Keratinocyte (primary cell): ENCODE data around the gene RBM44. TPM values are rescaled to one million over a fixed set of nuclear protein-coding genes. Genes with fewer than 3 reads are reported as not detected.
"Not testable (repeated sequence)": the region's sequence is repeated elsewhere in the genome, so short reads cannot be mapped to it uniquely, and the experiment has no call there.

Experiments
- DNase-seq: peaks from one replicate; pipeline ENCODE4 v3.0.0-alpha.2; 2011; ENCODE audit warnings: low read depth, missing footprints, low spot score
- FAIRE-seq: peaks from 2 replicates; lab custom pipeline; 2011; peaks lifted over from hg19 to GRCh38; lab: Jason Lieb, UNC
- H2AFZ ChIP-seq: 2 replicates; pipeline ENCODE4 v1.6.0; 2012; ENCODE audit warnings: low read length, control low read depth, inconsistent platforms; ENCODE audit not compliant: control insufficient read depth
- H3K27ac ChIP-seq: 2 replicates; pipeline ENCODE4 v1.5.1; 2011; ENCODE audit warnings: low read length; ENCODE audit not compliant: control insufficient read depth, insufficient read depth
- H3K27me3 ChIP-seq: 3 replicates; pipeline ENCODE4 v1.6.0; 2011; ENCODE audit warnings: low read length; ENCODE audit not compliant: control insufficient read depth, insufficient read depth; ENCODE audit errors: extremely low read depth
- H3K36me3 ChIP-seq, 2 experiments: 2 replicates in 1 of 2; 3 replicates in 1 of 2; pipeline ENCODE4 v1.5.1; 2011; ENCODE audit warnings: low read length in 2 of 2, mild to moderate bottlenecking in 1 of 2; ENCODE audit not compliant: control insufficient read depth in 2 of 2, insufficient read depth in 2 of 2; ENCODE audit errors: extremely low read depth in 1 of 2
- H3K4me1 ChIP-seq: 3 replicates; pipeline ENCODE4 v1.5.1; 2011; ENCODE audit warnings: low read length; ENCODE audit not compliant: control insufficient read depth, insufficient read depth; ENCODE audit errors: extremely low read depth
- H3K4me2 ChIP-seq: 3 replicates; pipeline ENCODE4 v1.6.0; 2011; ENCODE audit warnings: low read depth, low read length; ENCODE audit not compliant: control insufficient read depth, insufficient read depth; ENCODE audit errors: extremely low read depth
- H3K4me3 ChIP-seq, 3 experiments: fragments of 200-600 bp in 1 of 3; sonication (generic) in 1 of 3; 2 replicates in 2 of 3; 3 replicates in 1 of 3; pipeline ENCODE4 v1.5.1; 2011 to 2016; ENCODE audit warnings: low read length in 3 of 3, mild to moderate bottlenecking in 3 of 3, control low read depth in 2 of 3, inconsistent platforms in 1 of 3, low read depth in 1 of 3, mixed read lengths in 1 of 3, mixed run types in 1 of 3, moderate library complexity in 1 of 3; ENCODE audit not compliant: control insufficient read depth in 2 of 3, insufficient read depth in 2 of 3; ENCODE audit errors: extremely low read depth in 1 of 3
- H3K79me2 ChIP-seq: 2 replicates; pipeline ENCODE4 v1.6.0; 2012; ENCODE audit warnings: low read length; ENCODE audit not compliant: control insufficient read depth, insufficient read depth
- H3K9ac ChIP-seq: 3 replicates; pipeline ENCODE4 v1.6.0; 2011; ENCODE audit warnings: low read length; ENCODE audit not compliant: control insufficient read depth, insufficient read depth; ENCODE audit errors: extremely low read depth
- H3K9me1 ChIP-seq: 3 replicates; pipeline ENCODE4 v1.6.0; 2011; ENCODE audit warnings: low read length; ENCODE audit not compliant: control insufficient read depth, insufficient read depth; ENCODE audit errors: extremely low read depth
- H3K9me3 ChIP-seq: 2 replicates; pipeline ENCODE4 v1.5.1; 2012; ENCODE audit warnings: low read depth, low read length; ENCODE audit not compliant: control insufficient read depth
- H4K20me1 ChIP-seq: 3 replicates; pipeline ENCODE4 v1.6.0; 2011; ENCODE audit warnings: low read length; ENCODE audit not compliant: control insufficient read depth, insufficient read depth; ENCODE audit errors: extremely low read depth
- CTCF ChIP-seq, 3 experiments: IDR thresholded peaks in 1 of 3; conservative IDR thresholded peaks in 1 of 3; optimal IDR thresholded peaks in 1 of 3; 2 replicates in 2 of 3; 3 replicates in 1 of 3; pipeline versions ENCODE3 to v1.5.1; 2011; ENCODE audit warnings: low read length in 3 of 3, mild to moderate bottlenecking in 3 of 3, moderate library complexity in 2 of 3, control low read depth in 1 of 3, inconsistent platforms in 1 of 3; ENCODE audit not compliant: insufficient read depth in 2 of 3; ENCODE audit errors: extremely low read depth in 1 of 3
- EZH2 ChIP-seq: IDR thresholded peaks from one replicate; pipeline ENCODE4 v1.6.1; 2012; ENCODE audit warnings: inconsistent platforms, mild to moderate bottlenecking, low read length, moderate library complexity
- dilution Hi-C: fragments of 300-500 bp; cut with MboI; formaldehyde crosslinking; loops from one replicate; pipeline ENCODE4 v1.7.0; 2020; ENCODE audit warnings: low sequenced_read_pairs; ENCODE audit not compliant: extremely low pct_ligation_motif_present
- polyA plus RNA-seq, 5 experiments: library from polyadenylated mRNA; depleted of rRNA in 3 of 5; stranded (reverse) in 3 of 5; stranded (forward) in 1 of 5; unstranded in 1 of 5; fragments of >200 nt; gene quantifications; 1 replicate in 1 of 5; 2 replicates in 3 of 5; 3 replicates in 1 of 5; pipeline versions ENCODE4 v1.2.1 to v1.2.3, GENCODE V29; 2011 to 2012; ENCODE audit warnings: missing spikeins in 2 of 5, low read depth in 1 of 5, low replicate concordance in 1 of 5

The RBM44 gene
- polyA plus RNA-seq, 1 donor (not counting 4 experiments of a cell fraction or from before 2014, with no cell fraction given): 0.14 TPM

- peaks cover 23% of the 10 kb centered on the region for H3K4me1 ChIP-seq
- H3K4me2 ChIP-seq: no peak overlapping the region
- no peaks in the 10 kb centered on the region for H3K79me2 ChIP-seq
- H3K9me3 ChIP-seq: no peaks in the 10 kb centered on the region
- H3K27me3 ChIP-seq: no peaks in the 10 kb centered on the region
- no peak overlapping the region for H3K4me3 ChIP-seq
- no peak overlapping the region for H3K27ac ChIP-seq
- H2AFZ ChIP-seq: no peak overlapping the region
- TF ChIP-seq EZH2 (no peak), CTCF (optimal IDR thresholded peaks at IDR 0.05 in 1 of 3, IDR thresholded peaks at IDR 0.05 in 1 of 3, conservative IDR thresholded peaks at IDR 0.05 in 1 of 3; ENCODE audit: extremely low read depth in 1 of 3, insufficient read depth in 2 of 3, low read length in 3 of 3) (no peak)
- peaks cover 4% of the 10 kb centered on the region for H3K9me1 ChIP-seq
- dilution Hi-C loops: no loop called here
- DNase-seq (no peak), FAIRE-seq (no peak)
- H3K9ac ChIP-seq: no peak overlapping the region
- no peaks in the 10 kb centered on the region for H4K20me1 ChIP-seq
- no peaks in the 10 kb centered on the region for H3K36me3 ChIP-seq
Observed at GRCh38 chr2:237867465-237867864, 68.9 kb downstream of the RBM44 start.

GRCh38 chr2:237868074-237868473 is 69.5 kb downstream of the RBM44 start:
- H3K27me3 ChIP-seq, H3K9me3 ChIP-seq, dilution Hi-C loops, H2AFZ ChIP-seq, H4K20me1 ChIP-seq, DNase-seq, FAIRE-seq, H3K9ac ChIP-seq, H3K79me2 ChIP-seq, H3K27ac ChIP-seq, H3K4me3 ChIP-seq, H3K9me1 ChIP-seq, H3K36me3 ChIP-seq, H3K4me2 ChIP-seq: not testable (repeated sequence)
- H3K4me1 ChIP-seq: peaks cover 28% of the 10 kb centered on the region

GRCh38 chr2:237868631-237869342 is 70.2 kb downstream of the RBM44 start:
- DNase-seq (no peak), FAIRE-seq (no peak)
- dilution Hi-C loops: no loop called here
- Histone ChIP-seq H3K9me1 (peaks cover 4% of the 10 kb centered on the region), H3K4me2 (peak overlapping the region; percentile 2), H3K27ac (no peak overlapping the region), H3K4me1 (peaks cover 36% of the 10 kb centered on the region), H3K4me3 (no peak overlapping the region), H4K20me1 (no peaks in the 10 kb centered on the region), H3K27me3 (no peaks in the 10 kb centered on the region), H2AFZ (no peak overlapping the region), H3K36me3 (no peaks in the 10 kb centered on the region), H3K9ac (no peak overlapping the region), H3K79me2 (no peaks in the 10 kb centered on the region), H3K9me3 (no peaks in the 10 kb centered on the region)
- TF ChIP-seq EZH2 (no peak), CTCF (optimal IDR thresholded peaks at IDR 0.05 in 1 of 3, IDR thresholded peaks at IDR 0.05 in 1 of 3, conservative IDR thresholded peaks at IDR 0.05 in 1 of 3; ENCODE audit: extremely low read depth in 1 of 3, insufficient read depth in 2 of 3, low read length in 3 of 3) (no peak)
